ENCODE results near the gene WNT4. TPM values are rescaled to one million over a fixed set of nuclear protein-coding genes. Genes with fewer than 3 reads are reported as not detected.

WNT4 gene
- total RNA-seq, 1 experiment from 2014 or later, result 0.70 TPM

- no peak for DNase-seq (ENCODE audit: low spot score)
- TF ChIP-seq ETV6 (CRISPR knock-in tag; IDR thresholded peaks at IDR 0.05), result no peak
- no peak for TF ChIP-seq GRHL2 (CRISPR knock-in tag; IDR thresholded peaks at IDR 0.05; ENCODE audit: insufficient replicate concordance, severe bottlenecking)
- TF ChIP-seq ESRRA (CRISPR knock-in tag; IDR thresholded peaks at IDR 0.05; ENCODE audit: borderline replicate concordance), result no peak
- no peak for TF ChIP-seq KAT7 (CRISPR knock-in tag; IDR thresholded peaks at IDR 0.05; ENCODE audit: borderline replicate concordance)
- no peak for TF ChIP-seq E2F4 (CRISPR knock-in tag; IDR thresholded peaks at IDR 0.05; ENCODE audit: borderline replicate concordance, low read depth)
- no peak for TF ChIP-seq MXD4 (CRISPR knock-in tag; IDR thresholded peaks at IDR 0.05; ENCODE audit: borderline replicate concordance)
- TF ChIP-seq TP53 (CRISPR knock-in tag; IDR thresholded peaks at IDR 0.05), result no peak
- no peak for TF ChIP-seq TEAD1 (CRISPR knock-in tag; IDR thresholded peaks at IDR 0.05)
- TF ChIP-seq ELF4 (CRISPR knock-in tag; IDR thresholded peaks at IDR 0.05; ENCODE audit: low read depth), result no peak
- TF ChIP-seq, protein P1, sequence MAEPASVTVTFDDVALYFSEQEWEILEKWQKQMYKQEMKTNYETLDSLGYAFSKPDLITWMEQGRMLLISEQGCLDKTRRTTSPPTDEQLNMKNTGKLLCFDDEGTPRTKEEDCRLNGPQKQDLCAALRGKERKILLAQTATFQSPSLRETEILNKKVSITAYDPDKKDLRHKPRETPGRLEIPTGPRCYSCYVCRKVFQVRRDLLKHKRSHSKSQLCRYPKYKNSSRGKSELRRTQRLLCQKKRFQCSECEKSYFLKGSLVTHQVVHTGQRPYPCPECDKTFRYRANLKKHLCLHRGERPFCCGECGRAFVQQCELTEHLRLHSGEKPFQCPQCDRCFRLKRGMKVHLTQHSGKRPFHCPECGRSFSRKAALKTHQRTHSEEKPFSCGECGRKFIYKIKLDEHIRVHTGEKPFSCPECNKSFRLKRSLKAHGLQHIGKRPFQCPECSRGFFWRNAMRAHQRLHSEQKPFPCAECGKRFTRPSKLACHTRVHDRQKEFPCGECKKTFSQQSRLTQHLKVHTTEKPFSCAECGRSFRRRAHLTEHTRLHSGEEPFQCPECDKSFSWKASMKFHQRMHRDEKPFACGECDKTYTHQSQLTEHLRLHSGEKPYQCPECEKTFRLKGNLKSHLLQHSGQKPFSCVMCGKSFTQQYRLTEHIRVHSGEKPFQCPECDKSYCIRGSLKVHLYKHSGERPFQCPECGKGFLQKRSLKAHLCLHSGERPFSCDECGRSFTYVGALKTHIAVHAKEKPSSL (CRISPR knock-in tag; conservative IDR thresholded peaks at IDR 0.05), result no peak
- TF ChIP-seq, protein P2, sequence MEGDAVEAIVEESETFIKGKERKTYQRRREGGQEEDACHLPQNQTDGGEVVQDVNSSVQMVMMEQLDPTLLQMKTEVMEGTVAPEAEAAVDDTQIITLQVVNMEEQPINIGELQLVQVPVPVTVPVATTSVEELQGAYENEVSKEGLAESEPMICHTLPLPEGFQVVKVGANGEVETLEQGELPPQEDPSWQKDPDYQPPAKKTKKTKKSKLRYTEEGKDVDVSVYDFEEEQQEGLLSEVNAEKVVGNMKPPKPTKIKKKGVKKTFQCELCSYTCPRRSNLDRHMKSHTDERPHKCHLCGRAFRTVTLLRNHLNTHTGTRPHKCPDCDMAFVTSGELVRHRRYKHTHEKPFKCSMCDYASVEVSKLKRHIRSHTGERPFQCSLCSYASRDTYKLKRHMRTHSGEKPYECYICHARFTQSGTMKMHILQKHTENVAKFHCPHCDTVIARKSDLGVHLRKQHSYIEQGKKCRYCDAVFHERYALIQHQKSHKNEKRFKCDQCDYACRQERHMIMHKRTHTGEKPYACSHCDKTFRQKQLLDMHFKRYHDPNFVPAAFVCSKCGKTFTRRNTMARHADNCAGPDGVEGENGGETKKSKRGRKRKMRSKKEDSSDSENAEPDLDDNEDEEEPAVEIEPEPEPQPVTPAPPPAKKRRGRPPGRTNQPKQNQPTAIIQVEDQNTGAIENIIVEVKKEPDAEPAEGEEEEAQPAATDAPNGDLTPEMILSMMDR (IDR thresholded peaks at IDR 0.05), result no peak
- no peak for TF ChIP-seq NR1H2 (CRISPR knock-in tag; IDR thresholded peaks at IDR 0.05)
- no peak for TF ChIP-seq FOXP4 (CRISPR knock-in tag; IDR thresholded peaks at IDR 0.05)
- no peak for TF ChIP-seq ZNF121 (CRISPR knock-in tag; IDR thresholded peaks at IDR 0.05)
- TF ChIP-seq HMGA2 (CRISPR knock-in tag; IDR thresholded peaks at IDR 0.05), result no peak
- TF ChIP-seq CBFB (CRISPR knock-in tag; IDR thresholded peaks at IDR 0.05; ENCODE audit: low read depth), result no peak
- TF ChIP-seq ATF1 (CRISPR knock-in tag; IDR thresholded peaks at IDR 0.05), result no peak
- no peak for TF ChIP-seq ZNF232 (CRISPR knock-in tag; IDR thresholded peaks at IDR 0.05)
- ATAC-seq, result no peak
- ChIA-PET POLR2A (no interaction called here), CTCF (no interaction called here)
- Mint-ChIP-seq H3K4me1 (peaks cover 11% of the 10 kb centered on the region; the same call in 1 of the 2 replicates), H3K27ac (no peak overlapping the region), H3K27me3 (ENCODE audit: low read depth) (no peaks in the 10 kb centered on the region), H3K36me3 (peaks cover 10% of the 10 kb centered on the region; the same call in 1 of the 2 replicates), H3K9me3 (no peaks in the 10 kb centered on the region), H3K4me3 (no peak overlapping the region)
These were observed 40.9 kb downstream of the WNT4 start for GRCh38 chr1:22101995-22102394.

DNA sequence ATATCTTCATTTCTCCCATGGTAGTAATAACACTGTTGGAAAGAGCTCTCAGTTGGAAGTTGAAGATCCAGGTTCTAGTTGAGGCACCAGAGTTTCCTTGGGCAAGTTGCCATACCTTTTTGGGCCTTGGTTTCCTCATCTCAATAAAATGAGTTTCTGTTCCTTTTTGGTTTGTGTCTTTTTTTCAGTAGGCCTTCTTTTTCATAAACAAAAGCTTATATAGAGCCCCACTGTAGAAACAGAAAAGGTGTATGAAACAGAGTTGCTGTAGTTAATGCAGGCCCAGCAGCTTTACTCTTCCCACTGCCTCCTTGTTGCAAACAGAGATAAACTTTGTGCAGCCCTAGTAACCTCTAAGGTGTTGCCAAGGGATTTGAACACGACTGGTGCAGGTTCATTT lies 41.7 kb downstream of the WNT4 start:
- no peak for DNase-seq (ENCODE audit: low spot score)
- Mint-ChIP-seq H3K27me3 (ENCODE audit: low read depth) (no peaks in the 10 kb centered on the region), H3K36me3 (peaks cover 17% of the 10 kb centered on the region), H3K9me3 (no peaks in the 10 kb centered on the region), H3K4me3 (no peak overlapping the region), H3K4me1 (peaks cover 4% of the 10 kb centered on the region; the same call in 1 of the 2 replicates), H3K27ac (0 out of 2 replicates have a peak overlapping the region, but pooled peaks have one; percentile 33)
- POLR2A ChIA-PET, result no interaction called here
- ATAC-seq, result no peak
- CTCF ChIA-PET, result no interaction called here
- TF ChIP-seq E2F1 (CRISPR knock-in tag; IDR thresholded peaks at IDR 0.05) (no peak), AR (CRISPR knock-in tag; IDR thresholded peaks at IDR 0.05) (no peak), E2F5 (CRISPR knock-in tag; IDR thresholded peaks at IDR 0.05) (no peak), ZNF317 (CRISPR knock-in tag; IDR thresholded peaks at IDR 0.05; ENCODE audit: borderline replicate concordance, low read depth) (no peak), TEAD1 (CRISPR knock-in tag; IDR thresholded peaks at IDR 0.05) (no peak)
- TF ChIP-seq, protein P3, sequence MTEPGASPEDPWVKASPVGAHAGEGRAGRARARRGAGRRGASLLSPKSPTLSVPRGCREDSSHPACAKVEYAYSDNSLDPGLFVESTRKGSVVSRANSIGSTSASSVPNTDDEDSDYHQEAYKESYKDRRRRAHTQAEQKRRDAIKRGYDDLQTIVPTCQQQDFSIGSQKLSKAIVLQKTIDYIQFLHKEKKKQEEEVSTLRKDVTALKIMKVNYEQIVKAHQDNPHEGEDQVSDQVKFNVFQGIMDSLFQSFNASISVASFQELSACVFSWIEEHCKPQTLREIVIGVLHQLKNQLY (CRISPR knock-in tag; IDR thresholded peaks at IDR 0.05), result no peak

Measured in WTC11 (cell line).